NB4 (cell line): Measurements from ENCODE around the gene C10orf105.

ENCODE experiments used
- MYC ChIP-seq: IDR thresholded peaks from 2 replicates; pipeline ENCODE4 v1.6.1; 2011; ENCODE audit warnings: low read depth, low read length
- POLR2A ChIP-seq: IDR thresholded peaks from 2 replicates; pipeline ENCODE4 v1.6.1; 2011; ENCODE audit warnings: mild to moderate bottlenecking; ENCODE audit not compliant: insufficient read length; ENCODE audit errors: extremely low read depth
- TF ChIP-seq, protein P1 (sequence below): IDR thresholded peaks from 2 replicates; pipeline ENCODE4 v1.6.1; 2011; ENCODE audit warnings: low read depth, low read length
- TF ChIP-seq, protein P2 (sequence below): IDR thresholded peaks from one replicate; pipeline ENCODE4 v1.5.1; 2012; ENCODE audit warnings: low read depth, low read length

DNA sequence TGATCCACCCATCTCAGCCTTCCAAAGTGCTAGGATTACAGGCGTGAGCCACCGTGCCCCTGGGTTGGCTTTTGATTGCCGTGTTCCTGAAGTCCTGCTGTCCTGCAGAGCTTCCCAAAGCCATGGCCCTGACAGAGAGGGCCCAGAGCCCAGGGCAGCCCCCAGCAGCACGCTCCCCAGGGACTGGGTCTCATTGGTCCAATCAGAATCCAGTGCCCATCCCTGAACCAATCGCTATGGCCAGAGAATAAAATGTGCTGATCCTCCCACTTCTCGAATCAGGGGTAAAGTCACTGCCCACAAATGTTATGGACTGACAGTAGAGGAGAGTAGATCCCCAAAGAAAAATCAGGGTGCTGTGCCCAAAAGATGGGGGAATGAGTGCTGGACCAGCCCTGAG is 5.0 kb upstream of the C10orf105 start:
- TF ChIP-seq, protein P1, sequence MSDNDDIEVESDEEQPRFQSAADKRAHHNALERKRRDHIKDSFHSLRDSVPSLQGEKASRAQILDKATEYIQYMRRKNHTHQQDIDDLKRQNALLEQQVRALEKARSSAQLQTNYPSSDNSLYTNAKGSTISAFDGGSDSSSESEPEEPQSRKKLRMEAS = no peak
- TF ChIP-seq, protein P2, sequence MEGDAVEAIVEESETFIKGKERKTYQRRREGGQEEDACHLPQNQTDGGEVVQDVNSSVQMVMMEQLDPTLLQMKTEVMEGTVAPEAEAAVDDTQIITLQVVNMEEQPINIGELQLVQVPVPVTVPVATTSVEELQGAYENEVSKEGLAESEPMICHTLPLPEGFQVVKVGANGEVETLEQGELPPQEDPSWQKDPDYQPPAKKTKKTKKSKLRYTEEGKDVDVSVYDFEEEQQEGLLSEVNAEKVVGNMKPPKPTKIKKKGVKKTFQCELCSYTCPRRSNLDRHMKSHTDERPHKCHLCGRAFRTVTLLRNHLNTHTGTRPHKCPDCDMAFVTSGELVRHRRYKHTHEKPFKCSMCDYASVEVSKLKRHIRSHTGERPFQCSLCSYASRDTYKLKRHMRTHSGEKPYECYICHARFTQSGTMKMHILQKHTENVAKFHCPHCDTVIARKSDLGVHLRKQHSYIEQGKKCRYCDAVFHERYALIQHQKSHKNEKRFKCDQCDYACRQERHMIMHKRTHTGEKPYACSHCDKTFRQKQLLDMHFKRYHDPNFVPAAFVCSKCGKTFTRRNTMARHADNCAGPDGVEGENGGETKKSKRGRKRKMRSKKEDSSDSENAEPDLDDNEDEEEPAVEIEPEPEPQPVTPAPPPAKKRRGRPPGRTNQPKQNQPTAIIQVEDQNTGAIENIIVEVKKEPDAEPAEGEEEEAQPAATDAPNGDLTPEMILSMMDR = no peak
- TF ChIP-seq MYC = no peak
- no peak for TF ChIP-seq POLR2A
